Muscle of leg (tissue), 11 donors: ENCODE results near the gene MPIG6B. TPM values are rescaled to one million over a fixed set of nuclear protein-coding genes. Genes with fewer than 3 reads are reported as not detected.

ENCODE experiments used
- DNase-seq: peaks from one replicate; pipeline ENCODE4 v3.0.0; 2013
- H3K27ac ChIP-seq: one replicate; pipeline ENCODE4 v1.5.1; 2013; ENCODE audit warnings: mild to moderate bottlenecking, low read length, control low read depth
- H3K27me3 ChIP-seq: one replicate; pipeline ENCODE4 v1.6.1; 2013; ENCODE audit warnings: low read length; ENCODE audit not compliant: control insufficient read depth, insufficient read depth
- H3K36me3 ChIP-seq: one replicate; pipeline ENCODE4 v1.6.1; 2013; ENCODE audit warnings: low read length; ENCODE audit not compliant: control insufficient read depth, insufficient read depth
- H3K4me1 ChIP-seq: one replicate; pipeline ENCODE4 v1.6.1; 2013; ENCODE audit warnings: low read length; ENCODE audit not compliant: control insufficient read depth, insufficient read depth
- H3K4me3 ChIP-seq: one replicate; pipeline ENCODE4 v1.5.1; 2013; ENCODE audit warnings: low read length, control low read depth
- H3K9me3 ChIP-seq: replicated peaks from 2 replicates; pipeline ENCODE4 v1.6.1; 2013; ENCODE audit warnings: low read depth, low read length; ENCODE audit not compliant: control insufficient read depth
- WGBS: methylation state at CpG from one replicate; pipeline ENCODE4 v1.1.5; 2013; ENCODE audit warnings: missing lambda C conversion rate; ENCODE audit not compliant: insufficient coverage; 5-methylcytosine and 5-hydroxymethylcytosine counted together
- polyA plus RNA-seq, 8 donors: library from polyadenylated mRNA; unstranded; fragments of 120-200 nt; gene quantifications; one replicate each; pipeline versions ENCODE4 v1.2.1 to v1.2.3, GENCODE V29; 2013; ENCODE audit warnings: inconsistent platforms in 1 of 8, low replicate concordance in 1 of 8; ENCODE audit not compliant: insufficient read length in 8 of 8, insufficient read depth in 1 of 8
- total RNA-seq: library from RNA; stranded (reverse); fragments of 120-200 nt; gene quantifications from one replicate; pipeline ENCODE4 v1.2.4, GENCODE V29; 2013

Gene MPIG6B
- total and polyA plus RNA-seq, 9 donors, result 0.09 to 1.2 (median 0.73) TPM

GRCh38 chr6:31710523-31711219, 12.5 kb upstream of the MPIG6B start:
- Histone ChIP-seq H3K27me3 (no peaks in the 10 kb centered on the region), H3K9me3 (no peaks in the 10 kb centered on the region), H3K36me3 (no peaks in the 10 kb centered on the region), H3K27ac (no peak overlapping the region), H3K4me1 (peaks cover 18% of the 10 kb centered on the region), H3K4me3 (no peak overlapping the region)
- DNase-seq, result no peak
- WGBS, result 59% methylated on average over 3 of the region's 5 CpGs

GRCh38 chr6:31711233-31711632, 11.9 kb upstream of the MPIG6B start:
- DNase-seq, result no peak
- H3K4me3 ChIP-seq, result no peak overlapping the region
- no peaks in the 10 kb centered on the region for H3K36me3 ChIP-seq
- WGBS, result no CpG with 5 or more reads among the region's 8 CpGs
- H3K27ac ChIP-seq, result no peak overlapping the region
- H3K4me1 ChIP-seq, result peaks cover 18% of the 10 kb centered on the region
- H3K9me3 ChIP-seq, result no peaks in the 10 kb centered on the region
- no peaks in the 10 kb centered on the region for H3K27me3 ChIP-seq

GRCh38 chr6:31712296-31712695, 10.9 kb upstream of the MPIG6B start:
- H3K36me3 ChIP-seq, result no peaks in the 10 kb centered on the region
- peaks cover 18% of the 10 kb centered on the region for H3K4me1 ChIP-seq
- DNase-seq, result no peak
- no peak overlapping the region for H3K4me3 ChIP-seq
- no peak overlapping the region for H3K27ac ChIP-seq
- no peaks in the 10 kb centered on the region for H3K9me3 ChIP-seq
- no peaks in the 10 kb centered on the region for H3K27me3 ChIP-seq
- WGBS, result 97% methylated on average over 7 of the region's 8 CpGs

- DNase-seq, result no peak
- no peaks in the 10 kb centered on the region for H3K27me3 ChIP-seq
- H3K36me3 ChIP-seq, result no peaks in the 10 kb centered on the region
- peaks cover 18% of the 10 kb centered on the region for H3K4me1 ChIP-seq
- no peak overlapping the region for H3K4me3 ChIP-seq
- no peak overlapping the region for H3K27ac ChIP-seq
- 40% methylated on average over 1 of the region's 4 CpGs for WGBS
- H3K9me3 ChIP-seq, result no peaks in the 10 kb centered on the region
These were observed 9.7 kb upstream of the MPIG6B start for GRCh38 chr6:31713465-31713864.

- 44% methylated on average over 3 of the region's 5 CpGs for WGBS
- Histone ChIP-seq H3K36me3 (no peaks in the 10 kb centered on the region), H3K9me3 (no peaks in the 10 kb centered on the region), H3K27me3 (no peaks in the 10 kb centered on the region), H3K4me3 (no peak overlapping the region), H3K4me1 (peaks cover 18% of the 10 kb centered on the region), H3K27ac (no peak overlapping the region)
- no peak for DNase-seq
These were observed 9.0 kb upstream of the MPIG6B start for GRCh38 chr6:31713991-31714684.

- H3K27me3 ChIP-seq, result no peaks in the 10 kb centered on the region
- 27% methylated on average over 10 of the region's 16 CpGs for WGBS
- H3K4me1 ChIP-seq, result peaks cover 18% of the 10 kb centered on the region
- no peaks in the 10 kb centered on the region for H3K9me3 ChIP-seq
- no peak within 1 kb of the TSS for H3K4me3 ChIP-seq
- H3K27ac ChIP-seq, result no peak within 1 kb of the TSS
- peak; percentile 47 for DNase-seq
- no peaks in the 10 kb centered on the region for H3K36me3 ChIP-seq
These were observed 7.9 kb upstream of the MPIG6B start, which contains the start of gene LY6G6D for GRCh38 chr6:31715022-31715958. LY6G6D (plus strand) TSS chr6:31715348; CDS start chr6:31715356, 8 bp downstream.

GRCh38 chr6:31717499-31718222, 5.5 kb upstream of the MPIG6B start:
- no peak overlapping the region for H3K4me3 ChIP-seq
- H3K36me3 ChIP-seq, result no peaks in the 10 kb centered on the region
- H3K27me3 ChIP-seq, result no peaks in the 10 kb centered on the region
- WGBS, result 52% methylated on average over 4 of the region's 10 CpGs
- H3K9me3 ChIP-seq, result no peaks in the 10 kb centered on the region
- no peak overlapping the region for H3K27ac ChIP-seq
- H3K4me1 ChIP-seq, result peaks cover 18% of the 10 kb centered on the region
- no peak for DNase-seq

GRCh38 chr6:31718265-31718664, 4.9 kb upstream of the MPIG6B start:
- WGBS, result no CpG with 5 or more reads among the region's 1 CpG
- no peak for DNase-seq
- Histone ChIP-seq H3K27me3 (no peaks in the 10 kb centered on the region), H3K27ac (no peak overlapping the region), H3K36me3 (no peaks in the 10 kb centered on the region), H3K4me1 (peaks cover 18% of the 10 kb centered on the region), H3K4me3 (no peak overlapping the region), H3K9me3 (no peaks in the 10 kb centered on the region)

GRCh38 chr6:31719001-31719400, 4.2 kb upstream of the MPIG6B start:
- Histone ChIP-seq H3K27ac (no peak overlapping the region), H3K36me3 (peaks cover 2% of the 10 kb centered on the region), H3K27me3 (no peaks in the 10 kb centered on the region), H3K4me1 (peaks cover 14% of the 10 kb centered on the region), H3K9me3 (no peaks in the 10 kb centered on the region), H3K4me3 (no peak overlapping the region)
- WGBS, result 80% methylated on average over 4 of the region's 6 CpGs
- DNase-seq, result no peak
